Fibroblast of villous mesenchyme (primary cell): Measurements from ENCODE around the gene P3R3URF. TPM values are rescaled to one million over a fixed set of nuclear protein-coding genes. Genes with fewer than 3 reads are reported as not detected.
A peak's percentile ranks its signal among the peaks of the same experiment; 100 is the strongest.

ENCODE experiments used
- DNase-seq: peaks from one replicate; pipeline ENCODE4 v3.0.0-alpha.2; 2010; ENCODE audit warnings: low read depth
- H3K4me3 ChIP-seq: 2 replicates; pipeline ENCODE4 v1.5.1; 2011; ENCODE audit warnings: low read depth, mild to moderate bottlenecking, low read length
- total RNA-seq: library from RNA; depleted of rRNA; stranded (reverse); fragments of >200 nt; gene quantifications from 2 replicates; pipeline ENCODE4 v1.2.3, GENCODE V29; 2012
- TF ChIP-seq, protein P1 (sequence below): IDR thresholded peaks from 2 replicates; pipeline ENCODE4 v1.5.1; 2012; ENCODE audit warnings: low read depth, mild to moderate bottlenecking, low read length; ENCODE audit not compliant: insufficient read depth

P3R3URF gene
- total RNA-seq, 1 donor = not detected

DNA sequence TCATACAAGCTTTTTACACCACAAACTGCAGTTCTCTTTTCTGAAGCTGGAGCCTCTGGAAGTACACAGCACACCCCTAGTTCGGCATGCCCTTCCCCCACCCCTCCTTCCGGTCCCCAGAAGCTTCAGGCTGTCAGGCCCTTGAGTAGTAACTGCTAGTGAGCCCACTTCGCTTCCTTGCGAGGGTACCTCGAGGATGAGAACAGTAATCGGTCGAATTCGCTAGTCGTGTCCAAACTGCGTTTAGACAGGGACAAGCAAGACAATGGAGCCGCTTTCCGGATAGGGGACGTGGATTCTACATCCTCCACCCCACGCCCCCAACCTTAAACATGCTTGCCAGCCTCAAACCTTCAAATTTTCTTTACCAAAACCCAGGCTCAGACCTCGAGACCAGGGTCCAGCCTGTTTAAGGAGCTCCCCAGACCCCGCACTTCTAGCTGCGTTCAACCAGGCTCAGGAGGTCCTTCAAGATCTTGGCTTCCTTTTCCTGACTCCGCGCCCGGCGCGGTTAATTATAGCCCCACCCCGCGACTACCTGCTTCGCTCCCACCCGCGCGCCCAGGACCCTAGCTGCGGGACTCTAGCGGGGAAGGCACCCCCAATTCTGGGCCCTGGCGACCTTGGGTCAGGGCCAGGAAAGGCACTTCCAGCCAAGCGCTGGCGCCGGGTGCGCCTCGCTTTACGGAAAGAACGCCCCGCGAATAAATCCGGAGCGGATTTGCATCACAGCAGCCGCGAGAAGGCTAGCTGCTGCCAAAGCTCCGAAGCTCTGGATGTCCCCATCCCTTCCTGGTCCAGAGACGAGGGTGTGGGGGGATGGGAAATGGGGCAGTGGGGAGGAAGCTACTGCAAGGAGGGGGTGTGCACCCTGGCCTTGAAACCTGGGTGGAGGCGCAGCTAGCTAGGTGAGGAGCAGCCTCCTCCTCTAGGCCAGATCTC, 9.5 kb downstream of the P3R3URF start:
- no peak for DNase-seq
- TF ChIP-seq, protein P1, sequence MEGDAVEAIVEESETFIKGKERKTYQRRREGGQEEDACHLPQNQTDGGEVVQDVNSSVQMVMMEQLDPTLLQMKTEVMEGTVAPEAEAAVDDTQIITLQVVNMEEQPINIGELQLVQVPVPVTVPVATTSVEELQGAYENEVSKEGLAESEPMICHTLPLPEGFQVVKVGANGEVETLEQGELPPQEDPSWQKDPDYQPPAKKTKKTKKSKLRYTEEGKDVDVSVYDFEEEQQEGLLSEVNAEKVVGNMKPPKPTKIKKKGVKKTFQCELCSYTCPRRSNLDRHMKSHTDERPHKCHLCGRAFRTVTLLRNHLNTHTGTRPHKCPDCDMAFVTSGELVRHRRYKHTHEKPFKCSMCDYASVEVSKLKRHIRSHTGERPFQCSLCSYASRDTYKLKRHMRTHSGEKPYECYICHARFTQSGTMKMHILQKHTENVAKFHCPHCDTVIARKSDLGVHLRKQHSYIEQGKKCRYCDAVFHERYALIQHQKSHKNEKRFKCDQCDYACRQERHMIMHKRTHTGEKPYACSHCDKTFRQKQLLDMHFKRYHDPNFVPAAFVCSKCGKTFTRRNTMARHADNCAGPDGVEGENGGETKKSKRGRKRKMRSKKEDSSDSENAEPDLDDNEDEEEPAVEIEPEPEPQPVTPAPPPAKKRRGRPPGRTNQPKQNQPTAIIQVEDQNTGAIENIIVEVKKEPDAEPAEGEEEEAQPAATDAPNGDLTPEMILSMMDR = no peak
- peak overlapping the region; percentile 47 for H3K4me3 ChIP-seq

DNA sequence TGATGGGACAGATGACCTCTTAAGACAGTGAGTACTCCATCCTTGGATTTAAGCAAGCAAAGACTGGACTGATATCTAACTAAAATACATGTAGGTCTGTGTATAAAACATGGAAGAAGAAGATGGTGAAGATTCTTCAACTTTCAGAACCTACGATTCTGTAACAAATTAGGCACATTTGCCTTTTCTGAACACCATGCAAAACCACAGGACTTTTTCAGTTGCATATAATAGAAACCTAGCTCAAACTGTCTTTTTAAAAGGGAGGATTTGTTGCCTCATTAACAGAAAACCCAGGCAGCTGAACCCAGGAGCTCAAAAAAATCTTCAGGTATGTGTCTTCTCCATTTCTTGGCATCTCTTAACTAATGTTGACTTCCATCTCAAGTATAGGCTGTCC, 16.1 kb downstream of the P3R3URF start:
- H3K4me3 ChIP-seq = no peak overlapping the region
- no peak for DNase-seq
- TF ChIP-seq, protein P1 = no peak

DNA sequence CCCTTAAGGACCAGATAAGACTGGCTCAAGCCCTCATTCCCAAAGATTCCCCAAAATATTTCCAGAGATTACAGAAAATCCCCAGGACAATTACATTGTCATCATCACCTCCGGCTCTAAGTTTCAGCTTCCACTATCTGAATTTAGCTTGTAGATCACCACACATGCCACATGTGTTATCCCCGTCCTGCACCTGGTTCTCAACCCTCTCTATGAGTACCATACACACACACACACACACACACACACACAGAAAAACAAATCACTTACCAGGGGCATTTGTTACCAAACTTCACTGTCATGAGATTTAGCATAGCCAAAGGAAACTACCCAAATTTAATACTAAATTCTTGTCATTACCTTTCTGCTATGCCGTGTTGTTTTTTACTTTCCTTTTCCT, 16.8 kb downstream of the P3R3URF start:
- TF ChIP-seq, protein P1 = no peak
- H3K4me3 ChIP-seq = no peak overlapping the region
- DNase-seq = no peak

DNA sequence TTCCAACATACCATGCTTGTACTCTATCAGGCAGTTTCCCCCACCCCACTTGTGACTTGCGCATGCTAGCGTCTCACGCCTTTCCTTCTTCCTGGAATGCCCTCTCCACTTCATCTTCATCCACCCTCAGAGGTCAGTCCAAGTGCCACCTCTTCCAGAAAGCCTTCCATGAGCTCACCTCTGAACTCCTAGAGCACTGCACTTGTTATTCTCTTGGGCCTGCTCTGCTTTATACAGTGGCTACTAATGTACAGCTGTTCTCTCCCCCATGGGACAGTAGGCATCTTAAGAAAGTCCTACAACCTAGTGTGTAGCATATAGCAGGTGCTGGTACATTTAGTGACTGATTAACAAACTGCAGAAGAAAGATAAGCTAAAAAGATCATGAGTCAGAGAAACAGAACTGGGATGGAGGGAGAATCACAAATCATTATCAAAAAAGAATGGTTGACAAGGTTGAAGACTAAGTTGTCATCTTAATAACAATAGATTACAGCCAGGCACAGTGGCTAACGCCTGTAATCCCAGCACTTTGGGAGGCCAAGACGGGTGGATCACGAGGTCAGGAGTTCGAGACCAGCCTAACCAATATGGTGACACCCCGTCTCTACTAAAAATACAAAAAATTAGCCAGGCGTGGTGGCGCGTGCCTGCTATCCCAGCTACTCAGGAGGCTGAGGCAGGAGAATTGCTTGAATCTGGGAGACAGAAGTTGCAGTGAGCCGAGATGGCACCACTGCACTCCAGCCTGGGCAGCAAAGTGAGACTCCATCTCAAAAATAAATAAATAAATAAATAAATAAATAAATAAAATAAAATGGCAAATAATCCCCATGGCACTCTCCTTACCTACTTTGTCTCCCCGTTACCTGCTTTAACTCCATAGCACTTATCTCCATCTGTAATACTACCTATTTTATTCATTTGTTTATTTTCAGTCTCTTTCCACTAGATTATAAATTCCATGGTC, 17.7 kb downstream of the P3R3URF start:
- TF ChIP-seq, protein P1 = no peak
- DNase-seq = no peak
- no peak overlapping the region for H3K4me3 ChIP-seq

DNA sequence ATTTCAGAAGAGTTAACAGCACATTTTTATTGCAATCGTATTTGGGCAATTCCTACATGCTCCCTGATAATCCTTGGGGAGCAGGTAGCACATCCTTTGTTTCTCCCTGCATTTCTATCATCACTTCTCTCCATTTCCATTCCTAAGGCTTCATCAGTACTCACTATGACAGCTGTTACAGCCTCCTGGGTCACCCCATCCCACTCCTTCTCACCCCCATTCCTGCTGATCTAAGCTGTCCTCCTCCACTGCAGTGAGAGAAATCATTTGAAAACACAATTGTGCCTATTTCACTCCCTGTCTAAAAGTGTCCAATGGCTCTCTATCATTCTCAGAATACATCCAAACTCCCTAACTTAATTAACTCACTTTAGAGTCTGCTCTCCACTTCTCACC, 18.4 kb downstream of the P3R3URF start:
- H3K4me3 ChIP-seq = no peak overlapping the region
- TF ChIP-seq, protein P1 = no peak
- no peak for DNase-seq

DNA sequence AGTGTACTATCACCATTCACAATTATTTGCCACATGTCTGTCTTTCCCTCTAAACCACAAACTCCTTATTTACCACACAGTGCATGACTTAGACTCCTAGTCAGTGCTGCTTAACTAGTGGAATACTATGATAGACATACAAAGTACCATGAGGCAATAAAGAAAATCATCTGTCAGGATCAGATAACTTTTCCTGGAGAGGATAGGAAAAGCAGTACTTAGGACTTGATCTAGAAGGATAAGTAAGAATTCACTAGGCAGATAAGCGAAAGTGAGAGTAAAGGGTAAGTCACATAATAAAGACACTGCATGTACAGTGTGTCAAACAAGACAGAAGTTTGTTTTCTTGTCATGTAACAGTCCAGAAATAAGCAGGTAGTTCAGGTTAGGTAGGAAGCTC, 22.6 kb downstream of the P3R3URF start:
- no peak overlapping the region for H3K4me3 ChIP-seq
- TF ChIP-seq, protein P1 = no peak
- no peak for DNase-seq
